CD4-positive, alpha-beta T cell treated with Interleukin-6 at 100 ng/mL for 8 hours (primary cell): ENCODE results near the gene GRAP.

Experiments
- DNase-seq: peaks from one replicate; pipeline ENCODE4 v3.0.0-alpha.2; 2020; ENCODE audit warnings: mixed read lengths, low spot score

The GRAP gene

DNA sequence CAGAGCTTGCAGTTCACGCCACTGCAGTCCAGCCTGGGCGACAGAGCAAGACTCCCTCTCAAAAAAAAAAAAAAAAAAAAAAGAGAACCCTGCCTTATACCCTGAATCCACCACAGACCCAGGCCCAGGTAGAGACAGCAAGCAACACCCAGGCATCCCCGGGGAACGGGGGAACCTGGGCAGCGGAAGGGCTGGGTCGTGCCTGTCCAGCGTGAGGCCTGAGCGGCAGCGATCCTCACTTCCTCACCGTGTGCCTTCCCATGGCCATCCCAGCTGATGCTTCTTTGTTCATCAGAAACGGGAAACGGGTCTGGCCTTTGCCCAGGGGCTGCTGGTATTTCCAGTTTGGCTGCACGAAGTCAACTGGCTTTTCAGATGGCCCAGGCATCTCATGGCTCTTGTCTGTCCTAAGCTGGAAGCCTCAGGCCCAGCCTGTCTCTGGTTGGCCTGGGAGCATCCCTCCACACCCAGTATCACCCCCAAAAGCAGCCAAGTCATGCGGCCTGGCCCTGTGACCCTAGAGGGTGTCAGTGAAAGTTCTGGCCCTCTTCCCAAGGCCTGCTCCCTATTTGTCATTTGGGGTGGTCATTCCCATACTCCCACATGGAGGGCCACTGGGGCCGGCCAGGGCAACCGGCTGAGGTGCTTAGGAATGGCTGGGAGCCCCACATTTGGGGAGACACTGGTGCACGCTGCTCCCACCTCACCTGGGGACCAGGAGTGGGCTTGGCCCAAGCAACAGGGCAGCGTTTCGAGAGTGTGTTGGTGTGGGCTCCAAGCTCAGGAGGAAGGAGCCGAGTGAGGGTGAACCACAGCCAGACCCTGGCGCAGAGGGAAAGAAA lies 62.3 kb downstream of the GRAP start:
- DNase-seq: no peak

DNA sequence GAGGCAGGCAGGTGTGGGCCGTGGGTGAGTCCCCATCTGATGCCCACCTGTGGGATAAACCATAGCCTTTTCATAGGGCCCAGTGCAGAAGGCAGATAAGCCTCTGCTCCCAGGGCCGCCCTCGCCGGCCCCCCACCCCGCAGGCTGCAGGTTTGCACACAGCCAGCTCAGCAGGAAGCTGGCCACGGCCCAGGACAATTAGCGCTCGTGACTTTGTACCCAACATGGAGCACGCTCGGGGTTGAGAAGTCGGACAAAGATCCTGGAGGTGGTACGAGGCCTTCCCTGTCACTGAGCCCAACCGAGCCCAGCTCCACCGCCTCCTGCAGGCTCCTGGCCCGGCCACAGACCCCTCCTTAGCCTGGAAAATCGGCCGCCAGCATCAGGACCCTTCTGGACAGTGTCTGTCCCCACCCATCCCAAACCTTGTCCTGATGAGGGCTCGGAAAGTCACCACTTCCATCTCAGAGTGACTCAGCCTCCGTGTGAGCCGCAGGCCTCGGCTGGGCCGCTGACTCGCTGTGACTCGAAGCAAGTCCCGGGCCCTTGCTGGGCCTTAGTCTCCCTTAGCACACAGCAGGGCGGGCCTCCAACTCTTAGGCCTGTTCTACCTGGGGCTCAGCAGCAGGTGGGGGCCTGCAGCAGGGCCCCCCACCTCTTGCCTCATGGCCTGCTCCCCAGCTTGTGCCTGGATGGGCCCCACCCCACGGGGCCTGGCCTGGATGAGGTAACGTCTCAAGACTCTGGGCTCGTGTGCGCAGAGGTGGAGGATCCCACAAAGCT lies 64.9 kb downstream of the GRAP start:
- DNase-seq: no peak

- DNase-seq: no peak
These were observed 65.5 kb downstream of the GRAP start for GRCh38 chr17:18981335-18981641.

DNA sequence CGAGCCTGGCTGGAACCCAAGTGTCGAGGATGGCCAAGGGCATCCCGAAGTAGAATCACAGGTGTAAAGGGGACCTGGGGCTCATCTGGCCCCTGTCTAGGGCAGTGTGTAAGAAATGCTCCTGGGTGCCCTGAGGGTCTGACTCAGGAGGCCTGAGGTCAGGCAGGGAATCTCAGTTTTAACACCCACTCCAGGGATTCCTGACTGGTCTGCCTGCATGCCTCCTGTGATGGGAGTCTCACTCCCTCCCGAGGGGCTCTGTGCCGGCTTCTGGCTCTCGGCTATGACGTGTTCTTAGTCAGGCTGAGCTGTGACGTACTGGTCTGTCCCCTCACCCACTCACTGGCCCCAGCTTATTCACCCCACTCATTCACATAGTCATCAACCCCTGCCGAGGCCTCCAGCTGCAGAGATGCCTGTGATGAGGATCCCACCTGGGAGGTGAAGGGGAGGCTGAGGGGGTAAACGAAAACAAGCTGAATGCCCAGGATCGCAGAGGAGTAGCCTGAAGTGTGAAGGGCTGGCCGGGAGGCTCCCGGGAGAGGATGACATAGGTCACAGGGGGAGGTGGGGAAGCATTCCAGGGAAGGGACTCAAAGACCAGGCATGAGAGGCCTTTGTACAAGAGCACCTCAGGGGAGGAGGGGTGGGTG lies 65.9 kb downstream of the GRAP start:
- DNase-seq: no peak

- DNase-seq: no peak
These were observed 68.1 kb downstream of the GRAP start for GRCh38 chr17:18978655-18979054.

DNA sequence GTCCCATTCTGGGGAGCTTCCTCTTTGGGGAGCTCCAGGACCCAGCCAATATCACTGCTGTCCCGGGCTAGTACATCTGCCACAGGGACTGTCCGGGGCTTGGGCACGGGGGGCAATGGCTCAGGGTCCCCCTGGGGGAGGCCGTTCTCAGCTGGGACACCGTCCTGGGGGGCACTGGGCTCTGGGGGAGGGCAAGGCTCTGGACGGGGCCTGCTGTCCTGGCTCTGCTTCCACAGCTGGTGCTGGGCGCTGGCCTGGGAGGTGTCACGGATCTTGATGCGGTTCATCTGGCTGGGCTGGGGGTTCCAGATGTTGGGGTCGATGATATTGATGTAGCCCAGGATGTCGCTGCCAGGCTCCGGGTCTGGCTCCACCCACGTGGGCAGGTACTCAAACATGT lies 68.7 kb downstream of the GRAP start:
- DNase-seq: no peak

DNA sequence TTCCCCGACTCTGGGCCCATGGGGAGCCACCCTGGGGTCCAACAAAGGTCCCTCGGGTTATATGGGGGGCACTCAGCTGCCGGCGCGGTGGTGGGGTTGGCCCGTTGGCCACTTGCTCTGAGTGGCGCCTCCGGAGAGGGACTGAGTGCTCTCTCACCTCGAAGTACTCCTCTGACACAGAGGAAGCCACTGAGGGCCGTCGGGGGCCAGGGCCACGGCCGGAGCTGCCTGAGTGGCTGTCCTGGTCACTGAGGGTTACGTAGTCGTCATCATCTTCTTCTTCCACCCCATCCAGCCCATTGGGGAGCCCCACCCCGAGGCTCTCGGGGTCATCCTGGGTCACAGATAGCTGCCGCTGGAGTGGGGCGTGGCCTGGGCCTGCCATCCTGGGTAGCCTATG lies 69.1 kb downstream of the GRAP start:
- DNase-seq: no peak

- no peak for DNase-seq
These were observed 69.7 kb downstream of the GRAP start for GRCh38 chr17:18977021-18977420.

- no peak for DNase-seq
These were observed 70.6 kb downstream of the GRAP start for GRCh38 chr17:18976201-18976600.

GRCh38 chr17:18975597-18975996 lies 71.2 kb downstream of the GRAP start:
- DNase-seq: no peak

- no peak for DNase-seq
These were observed 72.2 kb downstream of the GRAP start for GRCh38 chr17:18974407-18975149.

DNA sequence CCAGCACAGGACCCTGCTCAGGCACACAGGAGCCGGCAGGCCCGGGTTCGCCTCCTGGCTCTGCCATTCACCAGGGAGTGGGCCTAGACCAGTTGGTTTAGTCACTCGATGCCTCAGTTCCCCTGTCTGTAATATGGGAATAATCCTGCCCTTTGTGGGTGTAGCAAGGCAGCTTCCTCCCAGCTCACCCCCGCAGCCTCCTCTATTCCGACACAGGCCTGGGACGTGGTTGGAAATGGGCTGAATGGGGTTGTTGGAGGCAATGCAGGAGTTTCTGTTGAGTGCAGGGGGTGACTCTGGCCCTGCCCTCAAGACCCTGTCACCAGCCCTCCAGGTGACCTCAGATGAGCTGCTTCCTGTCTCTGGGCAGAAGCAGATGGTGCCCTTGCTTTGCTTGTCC lies 75.0 kb downstream of the GRAP start:
- DNase-seq: no peak
